H54 (cell line): ENCODE measurements around the gene FAM25G.

ENCODE experiments used
- DNase-seq: peaks from one replicate; pipeline ENCODE4 v3.0.0; 2011; ENCODE audit warnings: low spot score, mixed read lengths; ENCODE audit not compliant: insufficient read length
- FAIRE-seq: peaks from 3 replicates; lab custom pipeline; 2011; peaks lifted over from hg19 to GRCh38; lab: Jason Lieb, UNC
- POLR2A ChIP-seq: IDR thresholded peaks from 2 replicates; pipeline ENCODE4 v1.6.1; 2011; ENCODE audit warnings: low read depth, mild to moderate bottlenecking, low read length

The FAM25G gene

DNA sequence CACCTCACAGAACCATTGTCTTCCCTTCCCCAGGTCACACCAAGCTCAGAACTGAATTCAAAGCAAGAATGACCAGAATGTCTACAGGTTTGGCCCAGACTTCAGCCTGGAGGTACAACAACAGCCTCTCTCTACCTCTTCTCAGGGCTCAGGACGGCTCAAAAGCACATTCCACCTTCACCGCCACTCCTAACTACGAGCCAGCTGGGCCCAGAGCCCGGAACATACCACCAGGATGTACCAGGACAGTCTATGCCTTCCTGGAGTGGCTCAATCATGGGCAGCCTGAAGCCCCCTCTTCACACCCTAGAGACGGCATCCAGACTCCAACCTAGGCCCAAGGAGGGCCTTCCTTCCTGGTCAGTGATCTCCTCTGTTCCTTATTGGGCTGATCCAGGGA lies 49.1 kb downstream of the FAM25G start:
- TF ChIP-seq POLR2A = no peak
- DNase-seq (no peak), FAIRE-seq (no peak)

DNA sequence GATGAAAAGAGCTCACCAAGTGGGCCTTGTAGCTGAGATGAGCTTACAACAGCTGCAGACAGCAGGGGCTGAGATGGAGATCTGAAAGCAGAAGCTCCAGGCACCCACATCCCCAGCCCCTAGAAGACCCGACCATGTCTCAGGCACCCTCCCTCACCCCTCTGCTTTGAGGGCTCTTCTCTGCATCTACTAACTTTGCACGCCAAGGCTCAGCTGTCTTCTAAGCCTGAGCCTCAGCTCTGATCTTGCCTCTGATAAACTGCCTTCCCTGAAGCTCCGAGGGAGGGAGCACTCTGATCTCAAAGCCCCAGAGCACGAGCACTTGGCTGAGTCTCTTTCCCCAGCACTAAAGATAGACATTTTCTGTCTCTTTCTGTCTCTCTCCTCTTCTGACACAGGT lies 49.6 kb downstream of the FAM25G start:
- DNase-seq = no peak
- FAIRE-seq = no peak
- TF ChIP-seq POLR2A = no peak

DNA sequence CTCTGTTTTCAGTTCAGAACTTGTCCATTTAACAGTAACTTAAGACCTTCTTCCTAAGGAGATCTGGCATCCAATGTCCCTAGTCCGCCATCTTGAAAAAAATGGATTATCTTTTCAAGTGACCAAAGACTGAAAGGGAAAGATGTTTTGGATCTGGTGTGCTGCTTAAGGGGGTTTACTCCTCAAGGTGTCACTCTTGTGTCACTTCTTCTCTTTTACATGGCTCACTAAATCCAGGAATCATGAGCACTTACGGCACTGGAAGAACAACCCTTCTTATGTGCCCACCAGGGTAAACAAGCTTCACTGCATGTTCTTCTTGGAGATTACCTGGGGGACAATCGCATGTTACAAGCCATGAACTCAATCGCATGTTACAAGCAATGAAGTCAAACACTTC lies 51.3 kb downstream of the FAM25G start:
- no peak for FAIRE-seq
- no peak for TF ChIP-seq POLR2A

DNA sequence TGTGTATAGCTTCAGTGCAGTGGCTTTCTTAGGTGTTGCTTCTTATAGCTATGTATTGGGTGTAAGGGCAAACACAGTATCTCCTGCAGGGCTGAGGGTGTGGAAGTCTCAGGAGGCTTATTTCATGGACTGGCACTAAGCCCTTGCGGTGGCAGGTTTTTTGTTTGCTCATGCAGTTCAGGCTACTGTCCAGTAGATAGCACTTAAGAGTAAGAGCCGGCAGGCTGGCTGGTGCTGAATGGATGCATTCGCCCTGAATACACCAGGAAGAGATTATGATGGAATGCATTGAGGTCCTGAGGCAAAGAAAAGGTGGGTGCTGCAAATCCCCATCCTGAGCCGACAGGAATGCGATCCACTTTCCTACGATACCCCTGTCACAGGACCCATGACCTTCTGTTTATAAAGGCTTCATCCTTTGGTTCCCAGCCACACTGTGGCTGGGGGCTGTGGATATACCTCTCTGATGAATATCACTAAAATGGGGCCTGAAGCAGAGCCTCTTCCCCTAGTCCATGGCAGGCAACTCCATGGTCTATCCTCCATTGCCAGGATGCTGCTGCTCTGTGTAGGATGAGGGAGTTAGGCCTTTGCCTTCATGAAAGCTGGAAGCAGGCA lies 52.5 kb downstream of the FAM25G start:
- TF ChIP-seq POLR2A = no peak
- FAIRE-seq = no peak
- peak; percentile 42 for DNase-seq

More for the DNA sequence above, 51.3 kb downstream of the FAM25G start:
- no peak for DNase-seq
